NCI-H2081 treated with DMSO at 0.1 percent for 48 hours (cell line): ENCODE results near the gene OTUB2.
A peak's percentile ranks its signal among the peaks of the same experiment; 100 is the strongest.

Source experiments
- DNase-seq: peaks from one replicate; lab custom pipeline; 2025; lab: John Stamatoyannopoulos, UW

The OTUB2 gene

DNA sequence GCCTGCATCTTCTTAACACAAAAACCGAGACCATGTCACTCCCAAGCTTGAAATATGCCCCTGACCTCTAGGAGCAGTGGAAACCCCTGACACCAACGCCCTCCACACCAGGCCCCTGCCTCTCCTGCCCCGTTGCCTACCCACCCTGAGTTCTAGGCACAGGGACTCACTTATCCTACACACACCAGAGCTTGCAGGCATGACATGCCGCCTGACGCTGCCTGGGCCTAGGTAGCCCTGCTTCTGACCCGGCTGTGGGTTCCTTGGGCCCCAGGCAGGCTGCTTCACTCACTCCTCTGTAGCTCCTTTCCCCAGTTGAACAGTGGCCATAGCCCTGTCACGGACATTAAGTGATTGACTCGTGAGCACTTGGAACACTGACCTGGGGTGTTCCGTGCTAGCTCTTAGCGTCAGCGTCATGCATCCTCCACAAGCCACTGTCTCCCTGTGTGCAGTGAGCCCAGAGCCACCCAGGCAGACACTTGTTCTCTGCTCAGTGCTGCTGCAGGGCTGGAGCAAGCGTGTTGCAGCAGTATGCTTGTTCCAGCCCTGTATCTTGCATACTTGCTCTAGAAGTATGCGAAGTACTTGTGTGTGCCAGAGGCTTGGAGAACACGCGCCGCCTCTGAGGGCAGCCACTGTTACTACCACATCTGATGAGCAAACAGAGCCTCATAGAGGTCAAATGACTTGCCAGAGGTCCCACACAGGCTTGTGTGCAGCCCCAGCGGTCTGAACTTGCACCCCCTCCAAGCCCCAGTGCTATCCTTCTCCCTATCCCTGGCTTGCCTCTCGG is 15.6 kb downstream of the OTUB2 start:
- DNase-seq, result no peak

DNA sequence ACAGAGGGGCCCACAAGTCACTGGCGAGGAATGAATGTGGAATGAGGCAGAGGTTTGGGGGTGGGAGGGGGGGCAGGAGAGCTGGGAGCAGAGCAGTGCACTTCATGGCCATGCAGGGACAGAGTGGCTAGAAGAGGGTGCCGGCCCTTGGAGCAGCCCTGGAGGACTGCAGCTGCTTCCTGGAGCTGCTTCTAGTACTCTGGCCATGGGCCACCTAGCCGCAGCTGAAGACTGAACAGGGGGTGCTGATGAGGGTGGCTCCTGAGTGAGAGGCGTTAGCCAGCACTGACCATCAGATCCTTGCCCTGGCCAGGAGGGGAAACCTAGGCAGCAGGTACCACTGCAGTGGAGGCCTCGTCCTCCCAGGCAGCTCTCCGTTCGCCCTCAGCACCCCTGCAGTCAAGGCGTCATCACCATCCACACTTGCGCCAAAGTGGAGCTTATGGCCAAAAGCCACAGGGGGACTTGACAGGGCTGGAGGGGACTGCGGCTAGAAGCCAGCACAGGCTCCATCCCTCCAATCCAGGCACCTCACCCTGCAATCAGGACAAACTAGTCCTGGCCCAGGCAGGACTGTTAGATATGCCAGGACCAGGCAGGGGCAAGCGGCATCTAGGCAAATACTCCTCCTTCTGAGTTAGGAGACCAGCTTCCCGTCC is 16.4 kb downstream of the OTUB2 start:
- no peak for DNase-seq

DNA sequence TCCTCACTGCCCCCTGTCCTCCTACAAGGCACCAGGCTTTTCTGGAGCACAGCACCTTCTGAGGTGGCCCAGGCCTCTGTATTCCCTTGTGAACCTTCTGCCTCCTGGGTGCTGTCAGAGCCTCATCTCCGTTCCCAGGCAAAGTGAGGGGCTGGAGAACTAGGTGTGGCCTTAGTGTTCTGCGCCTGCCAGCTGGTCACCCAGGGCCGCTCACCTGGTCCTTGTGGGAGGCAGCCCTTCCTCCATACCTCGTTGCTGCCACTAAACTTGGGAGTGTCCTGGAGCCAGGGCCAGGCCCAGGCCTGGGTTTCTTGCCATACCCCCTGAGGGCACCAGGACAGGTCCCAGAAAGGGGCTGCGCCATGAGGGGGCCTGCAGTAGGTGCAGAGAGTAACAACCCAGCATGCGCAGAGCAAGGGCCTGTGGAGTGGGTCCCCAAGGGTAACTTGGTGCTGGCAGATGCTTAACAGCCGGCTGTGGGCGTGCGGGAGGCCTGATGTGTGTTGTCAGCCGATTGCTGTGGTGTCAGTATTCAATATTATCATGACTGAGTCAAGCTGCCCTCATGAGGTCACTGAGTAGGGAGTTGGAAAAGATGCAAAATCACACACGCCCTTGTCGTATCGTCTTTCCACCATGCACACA is 17.1 kb downstream of the OTUB2 start:
- no peak for DNase-seq

- no peak for DNase-seq
Measured at GRCh38 chr14:94043756-94044475, 17.8 kb downstream of the OTUB2 start.

- no peak for DNase-seq
Measured at GRCh38 chr14:94044476-94045091, 18.4 kb downstream of the OTUB2 start.

- no peak for DNase-seq
Measured at GRCh38 chr14:94045101-94045500, 19.0 kb downstream of the OTUB2 start.

DNA sequence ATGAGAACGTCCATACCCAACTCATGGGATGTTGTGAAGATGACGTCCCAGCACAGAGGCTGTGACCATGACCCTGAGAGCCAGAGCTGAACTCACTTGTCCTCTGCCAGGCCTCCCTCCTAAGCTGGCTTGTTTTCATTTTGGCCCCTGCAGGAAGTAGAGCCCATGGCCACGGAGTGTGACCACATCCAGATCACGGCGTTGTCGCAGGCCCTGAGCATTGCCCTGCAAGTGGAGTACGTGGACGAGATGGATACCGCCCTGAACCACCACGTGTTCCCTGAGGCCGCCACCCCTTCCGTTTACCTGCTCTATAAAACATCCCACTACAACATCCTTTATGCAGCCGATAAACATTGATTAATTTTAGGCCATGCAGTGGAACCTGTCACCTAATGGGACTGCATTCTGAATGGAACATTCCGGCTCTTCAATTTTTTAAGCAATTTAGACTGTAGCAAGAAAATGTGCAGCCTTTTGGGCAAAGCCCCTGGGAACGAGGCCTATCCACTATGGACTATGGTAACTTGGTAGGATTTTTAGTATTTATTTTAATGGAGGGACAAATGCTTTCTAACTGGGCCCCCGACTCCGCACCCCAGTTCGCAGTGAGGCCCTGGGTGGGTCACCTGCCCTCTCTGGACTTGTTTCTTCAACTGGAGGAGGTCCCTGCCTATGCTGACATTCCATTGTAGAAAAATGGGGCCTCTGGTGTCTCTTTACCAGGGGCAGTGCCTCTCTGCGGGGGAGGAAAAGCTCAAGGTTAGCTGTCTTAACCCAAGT is 19.6 kb downstream of the OTUB2 start:
- no peak for DNase-seq

DNA sequence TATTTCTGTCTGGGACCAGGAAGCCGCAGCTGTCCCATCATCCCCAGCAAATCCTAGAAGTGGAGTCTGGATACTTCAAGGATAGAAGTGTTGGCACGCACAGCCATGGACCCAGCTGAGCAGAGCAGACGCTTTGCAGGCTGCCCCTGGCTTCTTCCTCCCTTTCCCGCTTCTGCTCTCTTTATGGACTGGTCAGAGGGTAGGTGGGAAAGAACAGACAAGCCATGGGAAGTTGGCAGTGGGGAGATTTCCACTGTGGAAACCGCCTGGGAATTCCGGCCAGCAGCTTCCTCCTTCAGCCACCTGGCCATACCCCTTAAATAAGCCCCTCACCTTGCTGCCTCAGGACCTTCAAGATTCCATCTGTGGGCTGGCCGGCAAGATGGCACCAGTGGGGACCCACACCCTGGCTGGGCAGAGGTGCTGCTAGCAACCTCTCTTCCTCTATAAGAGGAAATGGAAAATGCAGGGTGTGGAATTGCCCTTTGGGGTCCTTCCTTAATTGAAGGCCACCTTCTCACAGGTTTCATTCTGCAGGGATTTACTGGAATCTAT is 20.6 kb downstream of the OTUB2 start:
- no peak for DNase-seq

- DNase-seq, result no peak
Measured at GRCh38 chr14:94047581-94047980, 21.4 kb downstream of the OTUB2 start.

- DNase-seq, result peak; percentile 27
Measured at GRCh38 chr14:94048691-94049624, 22.8 kb downstream of the OTUB2 start.

GRCh38 chr14:94049625-94050023 is 23.5 kb downstream of the OTUB2 start:
- no peak for DNase-seq

GRCh38 chr14:94050231-94050880 is 24.2 kb downstream of the OTUB2 start:
- no peak for DNase-seq

DNA sequence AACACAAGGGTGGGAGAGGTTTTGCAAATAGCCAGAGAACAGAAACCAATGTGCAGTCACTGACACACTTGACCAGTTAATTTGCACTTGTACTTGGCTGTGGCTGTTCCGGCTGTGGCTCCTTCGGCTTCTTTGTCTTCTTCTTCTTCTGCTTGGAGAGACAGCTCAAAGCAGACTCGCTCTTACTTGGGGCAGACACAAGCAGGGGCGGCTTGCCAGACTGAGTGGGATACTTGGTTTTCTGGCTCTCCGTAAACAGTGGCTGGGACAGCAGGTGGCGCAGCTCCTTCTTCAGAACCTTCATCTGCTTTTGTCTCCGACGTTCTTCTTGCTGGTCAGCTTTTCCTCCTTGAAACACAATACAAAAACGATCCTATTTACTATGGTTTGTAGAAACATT is 25.0 kb downstream of the OTUB2 start:
- no peak for DNase-seq

DNA sequence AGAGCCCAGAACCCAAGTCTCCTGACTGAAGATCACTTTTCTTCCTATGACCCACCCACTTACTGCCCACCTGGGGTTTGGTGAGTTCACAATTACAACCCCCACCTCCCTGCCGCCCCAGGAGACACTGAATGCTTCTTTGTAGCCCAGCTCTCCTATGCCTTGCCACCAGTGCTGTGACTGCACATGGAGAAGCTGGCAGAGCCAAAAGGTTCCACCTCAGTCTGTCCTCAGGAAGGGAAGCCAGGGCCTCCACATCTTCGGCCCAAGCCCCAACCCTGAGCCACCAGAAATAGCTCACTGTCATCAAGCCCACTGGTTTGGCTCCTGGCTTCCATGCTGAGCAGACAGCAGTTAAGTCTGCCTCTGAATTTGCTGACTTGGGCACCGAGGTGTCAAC is 25.6 kb downstream of the OTUB2 start:
- DNase-seq, result no peak

- DNase-seq, result no peak
Measured at GRCh38 chr14:94052199-94052598, 26.1 kb downstream of the OTUB2 start.

DNA sequence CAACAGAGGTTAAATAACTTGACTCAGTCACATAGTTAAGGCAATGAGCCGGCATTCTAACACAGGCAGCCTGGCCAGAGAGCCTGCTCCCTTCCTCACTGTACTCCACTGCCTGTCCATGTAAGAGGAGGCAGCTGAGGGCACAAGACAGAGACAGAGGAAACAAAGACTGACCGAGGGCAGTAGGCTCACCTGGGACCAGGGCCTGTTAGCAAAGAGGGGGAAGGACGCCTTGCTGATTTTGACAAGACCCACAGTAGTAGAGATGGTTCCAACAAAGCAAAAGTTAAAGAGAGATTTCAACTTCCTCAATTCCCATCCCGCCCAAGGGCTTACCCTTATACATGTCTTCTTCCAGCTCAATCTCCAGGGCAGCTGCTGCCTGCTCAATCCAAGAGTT is 26.5 kb downstream of the OTUB2 start:
- no peak for DNase-seq

DNA sequence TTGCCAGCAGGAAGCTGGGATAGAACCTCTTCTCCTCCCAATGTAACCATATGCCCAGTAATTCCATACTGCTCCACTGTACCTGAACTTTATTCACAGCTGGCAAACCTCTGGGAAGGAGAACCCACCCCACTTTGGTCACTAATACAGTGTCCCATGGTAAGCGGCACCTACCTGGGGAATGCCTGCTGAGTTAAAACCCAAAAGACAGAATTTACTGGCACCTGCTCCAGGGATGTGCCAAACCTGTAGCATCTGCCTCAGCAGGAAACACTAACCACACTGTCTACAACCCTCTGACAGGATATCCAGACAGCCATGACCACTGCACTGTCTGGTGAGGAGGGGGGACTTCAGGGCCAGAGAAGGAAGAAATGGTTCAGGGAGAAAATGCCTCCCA is 28.3 kb downstream of the OTUB2 start:
- no peak for DNase-seq

DNA sequence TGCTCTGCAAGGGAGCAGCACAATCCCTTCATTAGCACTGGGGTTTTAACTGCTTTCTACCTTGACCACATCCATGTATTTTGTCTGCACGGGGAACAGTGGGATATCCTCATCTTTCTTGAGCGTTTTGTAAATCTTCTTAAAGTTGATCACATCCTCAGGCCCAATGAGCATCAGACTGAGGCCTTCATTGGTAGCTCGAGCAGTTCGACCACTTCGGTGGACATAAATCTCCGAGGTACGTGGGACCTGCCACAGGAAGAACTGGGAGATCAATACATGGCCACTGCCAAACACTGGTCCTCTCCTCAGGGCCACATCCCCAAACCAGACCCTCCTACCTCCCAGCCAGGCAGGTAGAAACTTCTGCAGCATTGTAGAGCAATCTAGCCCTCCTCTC is 28.8 kb downstream of the OTUB2 start:
- no peak for DNase-seq

GRCh38 chr14:94056579-94057308 is 30.6 kb downstream of the OTUB2 start:
- DNase-seq, result no peak
